ENCODE measurements around the gene HMG20A.

The HMG20A gene

GRCh38 chr15:77478051-77478450 lies 57.4 kb downstream of the HMG20A start:
- no peak for DNase-seq (ENCODE audit: low spot score)

DNA sequence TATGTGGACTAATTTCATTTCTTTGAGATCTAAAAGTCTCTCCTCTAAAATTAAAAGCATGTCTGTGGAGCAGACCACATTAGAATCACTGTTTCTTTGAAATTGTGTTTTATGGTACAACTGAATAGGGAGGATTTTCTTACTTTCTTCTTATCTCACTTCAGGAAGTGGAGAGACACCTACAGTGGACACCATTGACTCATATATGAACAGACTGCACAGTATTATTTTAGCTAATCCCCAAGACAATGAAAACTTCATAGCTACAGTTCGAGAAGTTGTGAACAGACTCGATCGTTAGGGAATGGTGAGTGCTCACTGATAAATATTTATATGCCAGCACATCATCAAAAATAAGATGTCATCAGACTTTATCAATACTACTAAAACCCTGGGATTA lies 58.3 kb downstream of the HMG20A start:
- DNase-seq (ENCODE audit: low spot score): no peak

DNA sequence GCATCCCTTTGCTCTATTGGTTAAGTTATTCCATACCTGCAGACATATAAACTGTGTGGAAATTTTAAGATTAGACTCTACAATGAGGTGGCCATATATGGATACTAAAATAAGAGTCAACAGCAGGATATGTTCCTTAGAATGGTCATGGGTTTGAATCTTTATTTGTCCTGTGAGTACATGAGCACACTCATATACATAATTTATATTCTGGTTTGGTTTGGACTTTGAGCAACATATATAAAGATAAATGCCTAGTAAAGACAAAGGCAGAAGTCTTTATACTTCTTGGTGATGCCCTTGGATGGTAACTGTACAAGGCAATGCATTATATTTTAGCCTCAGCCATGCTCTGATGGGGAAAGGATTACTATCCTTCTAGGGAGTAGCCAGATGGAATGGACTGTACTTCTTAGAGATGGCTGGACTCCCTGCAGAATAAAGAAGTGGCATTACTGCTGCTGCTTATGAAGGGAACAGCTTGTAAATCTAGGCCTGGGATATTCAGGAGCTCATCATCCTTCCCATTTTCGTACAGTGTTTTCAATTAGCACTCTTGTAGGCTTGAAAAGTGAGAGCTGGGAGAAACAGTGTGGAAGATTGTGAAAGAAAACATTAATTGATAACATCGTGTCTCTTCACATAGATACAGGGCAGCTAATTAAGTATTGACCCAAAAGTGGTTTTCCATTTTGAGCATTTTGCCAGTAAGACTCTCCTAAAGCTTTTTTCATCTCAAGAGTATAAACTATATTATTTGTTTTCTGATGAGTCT lies 60.4 kb downstream of the HMG20A start:
- DNase-seq (ENCODE audit: low spot score): no peak

DNA sequence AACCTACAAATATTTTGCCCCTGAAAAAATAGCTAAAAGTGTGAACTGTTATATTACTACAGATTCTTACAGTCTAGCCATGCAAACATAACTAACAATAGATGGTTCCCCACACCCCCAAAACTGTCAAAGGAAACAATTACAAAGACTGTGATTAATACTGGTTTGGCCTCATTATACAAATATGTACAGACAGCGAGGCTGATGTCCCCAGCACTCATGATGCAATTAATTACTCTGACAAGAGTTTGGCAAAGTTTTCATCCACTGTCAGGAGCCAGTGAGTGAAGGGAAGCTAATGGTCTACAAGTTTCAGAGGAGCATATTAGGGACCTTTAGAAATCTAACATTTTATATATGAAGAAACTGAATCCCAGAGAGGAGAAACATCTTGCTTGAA lies 61.0 kb downstream of the HMG20A start:
- DNase-seq (ENCODE audit: low spot score): no peak

DNA sequence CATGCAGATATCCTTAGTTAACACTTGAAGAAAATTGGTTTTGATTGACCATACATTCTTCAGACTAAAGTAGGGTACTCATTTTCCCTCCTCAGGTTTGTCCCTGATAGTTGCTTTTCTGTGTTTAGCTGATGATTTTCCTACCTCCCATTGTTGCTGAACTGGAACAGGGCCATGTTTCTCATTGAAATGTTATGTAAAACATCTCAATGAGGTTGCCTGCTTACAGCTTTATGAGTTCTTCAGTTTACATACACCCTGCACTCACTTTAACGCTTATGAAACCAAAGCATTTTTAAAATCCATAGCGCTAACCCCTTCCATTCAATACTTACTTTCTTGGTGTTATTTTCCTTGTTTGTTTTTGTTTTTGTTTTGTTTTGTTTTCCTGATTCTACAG lies 61.9 kb downstream of the HMG20A start:
- DNase-seq (ENCODE audit: low spot score): no peak

DNA sequence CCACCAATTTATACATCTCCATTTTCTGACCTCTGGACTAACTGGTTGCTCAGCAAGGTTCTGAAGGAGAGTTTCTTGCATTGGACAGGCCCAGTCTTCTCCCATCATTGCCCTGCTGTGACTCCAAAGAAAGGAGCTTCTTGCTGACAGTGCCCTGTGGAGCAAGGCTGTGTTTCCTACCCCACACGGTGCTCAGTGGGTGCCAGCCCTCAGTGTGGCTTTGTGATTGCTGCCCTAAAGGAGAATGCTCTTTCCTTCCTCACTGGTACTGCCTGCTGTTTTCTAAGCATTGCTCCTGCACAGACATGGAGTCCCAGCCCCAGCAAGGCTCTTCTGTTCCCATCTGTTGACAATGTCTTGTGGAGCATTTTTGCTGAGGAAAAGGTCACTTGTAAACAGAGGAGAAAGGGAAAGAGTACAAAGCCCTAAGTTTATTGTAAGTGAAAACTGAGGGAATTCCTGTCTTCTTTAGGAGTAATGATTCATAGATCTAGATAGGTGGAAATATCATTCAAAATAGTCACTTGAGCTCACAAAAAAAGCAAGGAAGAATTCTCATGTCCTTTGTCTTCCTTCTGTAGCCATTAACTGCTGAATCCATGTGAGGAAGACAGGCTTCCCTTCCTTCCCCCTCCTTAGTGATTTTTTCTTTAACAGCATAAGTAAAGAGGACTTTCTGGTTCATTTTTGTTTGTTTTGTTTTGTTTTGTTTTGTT lies 62.9 kb downstream of the HMG20A start:
- no peak for DNase-seq (ENCODE audit: low spot score)

DNA sequence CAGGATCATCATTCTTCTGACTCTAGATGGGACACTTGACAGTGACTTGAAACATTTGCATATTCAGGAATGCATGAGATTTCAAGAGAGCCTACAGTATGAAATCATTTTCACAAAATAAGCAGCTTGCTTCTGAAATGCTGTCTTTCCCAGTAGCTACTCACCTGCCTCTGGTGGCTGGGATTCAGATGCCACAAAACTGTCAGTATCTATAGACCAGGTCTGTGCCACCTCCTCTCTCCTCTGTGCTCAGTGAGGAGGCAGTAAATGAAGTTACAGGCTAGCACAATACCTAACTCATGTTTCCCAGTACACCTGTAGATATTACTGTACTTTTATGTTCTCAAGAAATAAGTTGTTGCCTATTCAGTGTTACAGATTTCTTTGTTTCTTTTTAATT lies 64.3 kb downstream of the HMG20A start:
- DNase-seq (ENCODE audit: low spot score): no peak

DNA sequence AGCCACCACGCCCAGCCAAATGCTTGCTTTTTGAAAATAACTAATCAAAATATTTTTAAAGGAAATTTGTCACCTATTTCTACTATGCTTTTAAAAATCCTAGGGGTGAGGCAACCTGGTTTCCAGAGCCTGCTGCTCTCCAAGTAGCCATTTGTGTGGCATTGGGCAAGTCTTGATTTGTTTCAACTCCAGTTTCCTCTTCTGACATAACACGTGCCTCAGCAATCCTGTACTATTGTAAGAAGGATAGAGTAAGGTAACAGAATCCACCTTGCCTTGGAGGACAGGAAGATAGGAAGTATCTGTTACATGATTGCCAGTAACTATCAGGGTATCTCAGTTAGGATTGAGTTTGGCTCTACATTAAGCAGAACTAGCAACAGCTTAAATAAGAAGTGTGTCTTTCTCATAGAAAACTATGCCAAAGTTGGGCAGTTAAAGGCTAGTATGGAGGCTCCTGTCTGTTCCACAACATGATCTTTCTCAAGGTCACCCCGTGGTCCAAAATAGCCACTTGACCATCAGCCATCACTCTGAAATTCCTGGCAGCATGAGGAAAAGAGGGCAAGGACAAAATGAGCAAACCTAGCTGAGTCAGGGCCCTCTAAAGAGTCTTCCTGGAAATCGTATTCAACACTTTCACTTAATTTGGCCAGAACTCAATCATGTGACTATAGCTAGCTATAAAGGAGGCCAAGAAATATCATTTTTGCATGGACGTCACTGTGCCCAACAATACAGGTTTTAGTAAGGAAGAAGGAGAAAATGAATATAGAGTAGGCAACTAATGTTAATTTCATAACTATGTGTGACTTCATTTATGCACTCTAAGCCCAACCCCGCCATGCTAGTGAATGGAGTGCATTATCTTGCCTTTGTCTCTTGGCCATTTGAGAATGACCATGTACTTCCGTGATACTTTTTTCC lies 66.1 kb downstream of the HMG20A start:
- DNase-seq (ENCODE audit: low spot score): no peak

GRCh38 chr15:77487469-77487842 lies 66.8 kb downstream of the HMG20A start:
- DNase-seq (ENCODE audit: low spot score): no peak

DNA sequence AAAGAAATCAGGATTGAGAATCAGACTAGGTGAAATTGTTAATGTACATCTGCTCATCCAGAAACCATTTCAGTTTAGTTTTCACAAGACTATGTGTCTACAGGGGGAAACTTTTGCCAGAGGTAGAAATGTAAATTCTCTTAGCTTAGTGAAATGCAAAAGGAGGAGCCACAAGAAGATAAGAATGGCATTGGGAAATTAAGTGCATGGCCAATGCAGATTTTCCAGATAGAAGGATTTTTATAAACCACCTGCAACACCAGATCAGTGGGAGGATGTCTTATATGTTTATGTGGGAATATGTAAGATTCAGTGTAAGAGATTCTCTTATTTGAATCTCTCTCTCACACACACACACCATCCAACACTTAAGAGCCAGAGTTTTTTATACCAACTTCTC lies 67.2 kb downstream of the HMG20A start:
- DNase-seq (ENCODE audit: low spot score): no peak

DNA sequence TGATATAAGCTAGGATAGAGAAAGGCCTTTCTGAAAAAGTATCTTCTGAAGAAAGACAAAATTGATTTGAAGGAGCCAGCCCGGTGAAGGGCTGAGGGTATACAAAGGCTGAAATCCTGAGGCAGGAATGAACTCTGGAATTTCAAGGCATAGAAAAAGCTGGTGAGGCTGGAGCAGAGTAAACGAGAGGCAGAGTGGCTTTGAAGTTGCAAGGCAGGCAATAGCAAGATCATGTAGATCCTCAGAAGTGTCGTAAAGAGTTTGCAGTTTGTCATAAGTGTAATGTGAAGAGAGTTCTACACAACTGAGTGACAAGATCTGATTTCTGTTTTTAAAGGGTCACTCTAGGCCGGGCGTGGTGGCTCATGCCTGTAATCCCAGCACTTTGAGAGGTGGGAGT lies 69.0 kb downstream of the HMG20A start:
- no peak for DNase-seq (ENCODE audit: low spot score)

DNA sequence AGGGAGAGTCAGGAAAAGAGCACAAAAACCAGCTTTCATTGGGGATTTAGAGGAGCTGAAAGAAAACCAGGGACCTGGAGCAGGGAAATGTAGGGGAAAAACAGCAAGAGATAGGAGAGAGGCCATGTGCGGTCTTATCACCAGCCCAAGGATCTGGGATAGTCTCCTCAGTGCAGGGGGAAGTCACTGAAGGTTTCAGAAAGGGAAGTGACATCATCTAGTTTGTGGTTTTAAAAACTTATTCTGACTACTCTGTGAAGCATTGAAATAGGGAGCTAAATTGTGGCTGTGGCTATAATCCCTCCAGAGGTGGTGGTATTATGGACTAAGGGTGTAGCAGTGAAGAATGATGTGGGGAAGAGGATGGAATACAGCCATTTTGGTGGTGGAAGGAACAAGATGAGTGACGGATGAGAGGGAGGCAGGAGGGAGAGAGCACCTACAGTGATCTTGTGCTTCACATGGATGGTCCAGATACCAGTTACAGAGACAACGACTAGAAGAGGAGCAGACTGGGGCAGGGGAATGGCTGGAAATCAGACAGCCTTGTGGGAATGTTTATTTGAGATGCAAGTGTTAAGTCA lies 72.7 kb downstream of the HMG20A start:
- no peak for DNase-seq (ENCODE audit: low spot score)

DNA sequence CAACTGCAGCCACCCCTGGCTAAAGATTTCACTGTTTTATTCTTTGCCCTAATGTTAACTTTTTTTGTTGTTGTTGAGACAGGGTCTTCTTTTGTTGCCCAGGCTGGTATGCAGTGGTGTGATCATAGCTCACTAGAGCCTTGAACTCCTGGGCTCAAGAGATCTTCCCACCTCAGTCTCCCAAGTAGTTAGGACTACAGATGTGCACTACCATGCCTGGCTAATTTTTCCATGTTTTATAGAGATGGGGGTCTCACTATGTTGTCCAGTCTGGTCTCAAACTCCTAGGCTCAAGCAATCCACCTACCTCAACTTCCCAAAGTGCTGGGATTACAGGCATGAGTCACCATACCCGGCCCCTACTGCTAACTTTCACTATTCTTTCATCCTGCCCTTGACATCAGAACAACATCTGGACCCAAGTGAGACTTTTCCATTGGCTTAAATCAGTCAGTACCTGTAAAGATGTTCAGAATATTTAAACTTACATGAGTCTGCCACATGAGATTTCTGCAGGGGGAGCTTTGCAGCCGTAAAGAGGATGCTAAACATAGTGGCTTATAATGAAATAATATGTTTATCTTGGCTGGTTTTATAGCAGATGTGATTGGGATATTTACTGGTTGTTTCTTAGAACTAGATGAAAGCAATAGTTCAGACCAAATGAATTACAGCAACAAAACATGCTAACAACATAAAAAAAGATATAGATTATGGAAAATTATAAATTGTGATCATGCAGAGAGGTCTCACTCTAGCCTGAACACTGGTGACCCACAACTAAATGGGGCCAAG lies 73.6 kb downstream of the HMG20A start:
- no peak for DNase-seq (ENCODE audit: low spot score)

- DNase-seq (ENCODE audit: low spot score): no peak
These were observed 74.3 kb downstream of the HMG20A start for GRCh38 chr15:77494964-77495363.

- DNase-seq (ENCODE audit: low spot score): no peak
These were observed 75.3 kb downstream of the HMG20A start for GRCh38 chr15:77495838-77496596.

DNA sequence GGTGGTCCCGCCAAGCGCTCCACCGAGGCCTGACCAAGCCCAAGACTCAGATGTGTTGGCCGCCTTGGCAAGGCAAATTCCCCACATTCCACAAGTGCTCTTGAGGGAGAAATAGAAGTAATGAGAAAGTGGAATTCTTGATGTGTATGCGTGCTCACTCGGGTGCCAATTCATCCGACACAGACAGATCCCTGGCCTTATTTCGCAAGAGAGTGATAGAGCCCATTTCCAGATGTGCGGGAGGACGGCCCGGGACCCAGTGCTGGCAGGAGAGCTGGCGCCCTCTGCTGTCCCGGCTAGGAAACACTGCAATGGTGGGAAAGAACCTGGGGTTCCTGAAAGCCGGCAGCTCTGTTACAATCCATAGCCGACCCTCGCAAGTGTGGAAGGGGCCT lies 76.0 kb downstream of the HMG20A start:
- DNase-seq (ENCODE audit: low spot score): peak; percentile 61

DNA sequence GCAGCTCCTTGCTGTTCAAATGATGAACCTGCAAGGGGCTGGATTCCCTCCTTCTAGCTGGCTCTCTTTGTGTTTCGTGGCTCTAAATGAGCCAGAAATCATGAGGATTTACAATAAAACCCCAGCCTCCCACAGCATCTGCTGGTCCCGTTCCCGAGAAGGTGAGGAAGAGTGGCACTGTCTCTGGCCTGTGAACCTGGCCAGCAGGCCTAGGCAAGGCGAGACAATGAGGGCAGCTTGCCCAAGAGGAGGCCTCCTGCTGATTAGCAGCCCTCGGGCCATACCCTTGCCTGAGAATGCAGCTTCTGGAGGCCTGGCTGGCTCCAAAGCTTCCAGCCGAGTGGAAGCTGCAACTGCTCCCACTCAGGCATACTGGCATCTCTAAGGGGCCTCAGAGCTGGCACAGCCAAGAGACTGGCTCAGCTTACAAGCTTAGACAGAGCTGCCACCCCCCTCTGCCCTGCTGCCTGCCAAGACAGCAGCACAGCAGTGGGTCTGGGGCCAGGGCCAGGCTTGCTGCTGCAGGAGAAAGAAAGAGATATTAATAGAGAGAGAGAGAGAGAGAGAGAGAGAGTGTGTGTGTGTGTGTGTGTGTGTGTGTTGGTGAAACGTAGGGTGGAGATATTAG lies 76.5 kb downstream of the HMG20A start:
- no peak for DNase-seq (ENCODE audit: low spot score)

DNA sequence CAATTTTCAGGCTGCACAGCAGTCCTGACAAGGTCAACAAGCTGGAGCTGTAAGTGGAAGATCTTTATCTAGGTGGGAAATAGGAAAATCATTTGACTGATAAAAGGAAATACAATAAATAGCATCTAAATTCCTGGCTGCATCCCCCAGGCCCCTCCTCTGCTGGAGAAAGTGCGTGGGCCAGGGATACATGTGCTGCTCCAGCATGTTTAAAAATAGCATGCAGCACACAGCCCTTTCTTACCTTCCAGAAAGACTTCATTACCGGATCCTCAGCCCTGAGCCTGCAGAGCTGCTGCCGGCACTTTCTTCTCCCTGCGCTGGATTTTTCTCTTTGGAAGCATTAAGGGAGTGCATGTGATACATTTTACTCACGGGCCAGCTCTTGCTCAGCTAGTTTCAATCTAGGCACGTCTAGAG lies 77.3 kb downstream of the HMG20A start:
- DNase-seq (ENCODE audit: low spot score): no peak

- no peak for DNase-seq (ENCODE audit: low spot score)
These were observed 78.5 kb downstream of the HMG20A start for GRCh38 chr15:77499087-77499760.

- no peak for DNase-seq (ENCODE audit: low spot score)
These were observed 80.3 kb downstream of the HMG20A start for GRCh38 chr15:77500989-77501388.

All from SW480 (cell line).